ENCODE data around the gene METTL2B.

GRCh38 chr7:128446306-128446705 lies 30.2 kb upstream of the METTL2B start:
- TF ChIP-seq CTCF (IDR thresholded peaks at IDR 0.05) (no peak), POLR2A (IDR thresholded peaks at IDR 0.05) (no peak), EP300 (IDR thresholded peaks at IDR 0.05) (no peak)

All from suprapubic skin (tissue), 3 donors.